Heart left ventricle (tissue), 16 donors: ENCODE measurements around the gene CLCA4. TPM values are rescaled to one million over a fixed set of nuclear protein-coding genes. Genes with fewer than 3 reads are reported as not detected.

Experiments used
- ATAC-seq, 4 donors: fragments of 200-7000 bp; cut with Tn5 transposase; one replicate each; pipeline ENCODE4 v1.9.1; 2020 to 2022; ENCODE audit warnings: moderate library complexity in 4 of 4, mild to moderate bottlenecking in 3 of 4, moderate number of reproducible peaks in 1 of 4
- DNase-seq, 5 donors: peaks; one replicate each; pipeline ENCODE4 v3.0.0-alpha.2; 2020
- H3K27ac ChIP-seq, 12 donors: fragments of 200-600 bp; sonication (generic) in 4 of 12; one replicate each; pipeline versions ENCODE4 v1.5.0 to v1.8.0; 2016 to 2022; ENCODE audit warnings: mild to moderate bottlenecking in 2 of 12
- H3K27me3 ChIP-seq, 9 donors: fragments of 200-600 bp; sonication (generic) in 2 of 9; one replicate each; pipeline versions ENCODE4 v1.5.1 to v1.8.0; 2016 to 2022; ENCODE audit warnings: mild to moderate bottlenecking in 3 of 9
- H3K36me3 ChIP-seq, 9 donors: fragments of 200-600 bp; sonication (generic) in 2 of 9; one replicate each; pipeline versions ENCODE4 v1.5.0 to v1.8.0; 2018 to 2022; ENCODE audit warnings: mild to moderate bottlenecking in 2 of 9
- H3K4me1 ChIP-seq, 12 donors: fragments of 200-600 bp; sonication (generic) in 4 of 12; one replicate each; pipeline versions ENCODE4 v1.5.0 to v1.8.0; 2016 to 2022; ENCODE audit warnings: mild to moderate bottlenecking in 3 of 12
- H3K4me3 ChIP-seq, 12 donors: fragments of 200-600 bp; sonication (generic) in 4 of 12; one replicate each; pipeline versions ENCODE4 v1.5.0 to v1.8.0; 2017 to 2022; ENCODE audit warnings: mild to moderate bottlenecking in 9 of 12, moderate library complexity in 4 of 12
- H3K9me3 ChIP-seq, 12 donors: fragments of 200-600 bp; sonication (generic) in 4 of 12; one replicate each; pipeline versions ENCODE4 v1.5.0 to v1.8.0; 2016 to 2022; ENCODE audit warnings: mild to moderate bottlenecking in 1 of 12
- CTCF ChIP-seq, 12 donors: fragments of 200-600 bp; sonication (generic) in 4 of 12; IDR thresholded peaks; one replicate each; pipeline versions ENCODE4 v1.5.0 to v1.8.0; 2018 to 2022; ENCODE audit warnings: antibody characterized with exemption in 12 of 12, mild to moderate bottlenecking in 5 of 12
- POLR2A ChIP-seq, 2 donors: fragments of 450-650 bp; IDR thresholded peaks; one replicate each; pipeline ENCODE4 v1.6.1; 2017; ENCODE audit warnings: antibody characterized with exemption in 2 of 2, mild to moderate bottlenecking in 2 of 2, moderate library complexity in 2 of 2
- WGBS, 4 donors: extraction: QIAGEN DNeasy Blood & Tissue Kit in 2 of 4; methylation state at CpG; one replicate each; pipeline versions ENCODE4 v1.1.5 to v1.1.7; 2013 to 2018; 5-methylcytosine and 5-hydroxymethylcytosine counted together
- intact Hi-C, 10 donors: fragments of 100-400 bp; cut with DNase I; formaldehyde crosslinking; loops; one replicate each; pipeline versions ENCODE4 v1.11.1 to v1.14.2; 2022
- polyA plus RNA-seq, 2 donors: library from polyadenylated mRNA; stranded (reverse); fragments of 200-250 nt; gene quantifications; one replicate each; pipeline ENCODE4 v1.2.3, GENCODE V29; 2013
- total RNA-seq, 9 donors: library from RNA; depleted of rRNA in 2 of 9; stranded (reverse); fragments of >200 nt in 2 of 9; fragmentation: NEBNext Ultra II Directional in 3 of 9; extraction: Animal tissue kit (Norgen Biotek cat#: 25700) in 3 of 9; gene quantifications; one replicate each; pipeline versions ENCODE4 v1.1.0 to v1.2.4, GENCODE V29; 2016 to 2023
- donor health status: ischemic (EF 13 %, LVEDD 7.1; RV severe dilation, severe dysfunction).
- donor health status: healthy with polysubstance abuse.
- donor health status: DM: no; HTN: yes; CAD: no.
- donor health status: DM: no; HTN: no; CAD: no.
- donor health status: ischemic (EF 25% LVEDD 6.9; RV normal size, moderate dysfunction).
- donor health status: ischemic (EF 25% LVEDD 5.7; RV mildly dilated, moderate dysfunction).
- donor health status: healthy.
- donor health status: DM: yes; HTN: yes; CAD: no.
- donor health status: ischemic (EF 35%, LVEDD 5.7; RV mildly dilated, moderate dysfunction).
- donor health status: nonischemic (EF 11% LVEDD 7.7; RV severe dilation, severe dysfunction).
- donor health status: DM: yes; HTN: yes; CAD: no.
- donor health status: PGD.
- donor health status: ischemic (EF 29% LVEDD 5.4; RV normal size, mild dysfunction).
- donor health status: nonischemic (EF 23%, LVEDD 6.1; RV moderate dilation, normal function).

The CLCA4 gene
- total and polyA plus RNA-seq, 11 donors = 0.14 to 0.51 TPM; not detected in 9

GRCh38 chr1:86551305-86551704 is 4.4 kb downstream of the CLCA4 start:
- no peak overlapping the region for H3K27ac ChIP-seq
- no peaks in the 10 kb centered on the region for H3K4me1 ChIP-seq
- TF ChIP-seq POLR2A (IDR thresholded peaks at IDR 0.05) (no peak), CTCF (IDR thresholded peaks at IDR 0.05) (no peak)
- no peaks in the 10 kb centered on the region for H3K36me3 ChIP-seq
- H3K9me3 ChIP-seq = no peaks in the 10 kb centered on the region
- WGBS, 4 donors = 77 to 84% (median 81%) methylated on average over 3 of the region's 3 CpGs
- no peak for ATAC-seq
- no peak for DNase-seq
- no peaks in the 10 kb centered on the region for H3K27me3 ChIP-seq
- intact Hi-C loops = no loop called here
- no peak overlapping the region for H3K4me3 ChIP-seq

GRCh38 chr1:86552376-86552775 is 5.5 kb downstream of the CLCA4 start:
- H3K36me3 ChIP-seq = no peaks in the 10 kb centered on the region
- H3K27ac ChIP-seq = no peak overlapping the region
- peak in 1 of 4 donors; percentile 11 for ATAC-seq
- intact Hi-C loops = no loop called here
- WGBS, 4 donors = 92 to 96% (median 95%) methylated on average over 15 to 19 of the region's 19 CpGs
- H3K27me3 ChIP-seq = no peaks in the 10 kb centered on the region
- no peak for TF ChIP-seq POLR2A (IDR thresholded peaks at IDR 0.05)
- no peak for TF ChIP-seq CTCF (IDR thresholded peaks at IDR 0.05)
- H3K9me3 ChIP-seq = no peaks in the 10 kb centered on the region
- H3K4me3 ChIP-seq = no peak overlapping the region
- no peaks in the 10 kb centered on the region for H3K4me1 ChIP-seq
- peak in 1 of 5 donors; percentile 54 for DNase-seq

GRCh38 chr1:86557739-86558138 is 10.9 kb downstream of the CLCA4 start:
- no peak overlapping the region for H3K27ac ChIP-seq
- no peaks in the 10 kb centered on the region for H3K4me1 ChIP-seq
- H3K36me3 ChIP-seq = no peaks in the 10 kb centered on the region
- no peaks in the 10 kb centered on the region for H3K27me3 ChIP-seq
- intact Hi-C loops = no loop called here
- DNase-seq (no peak), ATAC-seq (no peak)
- 83 to 92% (median 89%) methylated on average over 2 of the region's 2 CpGs for WGBS, 4 donors
- H3K9me3 ChIP-seq = peaks cover 0 to 12% (median 1%) of the 10 kb centered on the region in 12 donors
- TF ChIP-seq POLR2A (IDR thresholded peaks at IDR 0.05) = no peak
- no peak for TF ChIP-seq CTCF (IDR thresholded peaks at IDR 0.05)
- no peak overlapping the region for H3K4me3 ChIP-seq

- no peak for TF ChIP-seq CTCF (IDR thresholded peaks at IDR 0.05)
- Histone ChIP-seq H3K4me3 (no peak overlapping the region), H3K4me1 (no peaks in the 10 kb centered on the region), H3K27me3 (no peaks in the 10 kb centered on the region), H3K9me3 (peaks cover 0 to 2% (median 0%) of the 10 kb centered on the region in 12 donors), H3K36me3 (no peaks in the 10 kb centered on the region), H3K27ac (no peak overlapping the region)
- 88 to 96% (median 93%) methylated on average over 1 of the region's 1 CpG for WGBS, 4 donors
- intact Hi-C loops = no loop called here
- ATAC-seq = no peak
- DNase-seq = no peak
These were observed 17.0 kb downstream of the CLCA4 start for GRCh38 chr1:86563849-86564248.
